ENCODE measurements around the gene SPHK2. TPM values are rescaled to one million over a fixed set of nuclear protein-coding genes. Genes with fewer than 3 reads are reported as not detected.

SPHK2 gene
- total RNA-seq, 1 experiment from 2014 or later = 19.9 TPM

GRCh38 chr19:48671446-48671995 lies 52.2 kb downstream of the SPHK2 start:
- no peak overlapping the region for H2AFZ ChIP-seq (ENCODE audit: low read depth, low read length, poor library complexity, severe bottlenecking)
- BruUV-seq (replicated peaks) = no TSS peak
- POLR2A ChIA-PET = no interaction called here
- TF ChIP-seq ZNF274 (IDR thresholded peaks at IDR 0.05; ENCODE audit: low read depth, low read length) (no peak), YY1 (IDR thresholded peaks at IDR 0.05; ENCODE audit: extremely low read depth, insufficient replicate concordance, low read depth, low read length) (no peak), EGR1 (IDR thresholded peaks at IDR 0.05; ENCODE audit: low read depth) (no peak), SIN3A (IDR thresholded peaks at IDR 0.05; ENCODE audit: low read depth) (no peak), FOSL1 (IDR thresholded peaks at IDR 0.05; ENCODE audit: low read depth) (no peak), SP1 (IDR thresholded peaks at IDR 0.05; ENCODE audit: low read depth) (no peak), EZH2 (IDR thresholded peaks at IDR 0.05) (no peak), ZBTB33 (IDR thresholded peaks at IDR 0.05; ENCODE audit: extremely low read depth, insufficient replicate concordance, low read length) (no peak), MAX (IDR thresholded peaks at IDR 0.05) (no peak), REST (IDR thresholded peaks at IDR 0.05; ENCODE audit: low read depth) (no peak), TCF7L2 (IDR thresholded peaks at IDR 0.05; ENCODE audit: borderline replicate concordance, extremely low read depth, insufficient read depth, insufficient read length) (no peak), ELF1 (IDR thresholded peaks at IDR 0.05; ENCODE audit: borderline replicate concordance, low read depth) (no peak), EZH2phosphoT487 (IDR thresholded peaks at IDR 0.05; ENCODE audit: borderline replicate concordance) (no peak)
- H3K9ac ChIP-seq (ENCODE audit: low read length) = no peak overlapping the region
- H3K27me3 ChIP-seq (ENCODE audit: insufficient read depth, low read length) = no peaks in the 10 kb centered on the region
- intact Hi-C loops (cut with micrococcal nuclease) = no loop called here
- H3K79me2 ChIP-seq (ENCODE audit: insufficient read depth, low read length) = no peaks in the 10 kb centered on the region
- no peaks in the 10 kb centered on the region for H3K9me2 ChIP-seq (ENCODE audit: insufficient read depth)
- peaks cover 3 to 12% of the 10 kb centered on the region in 2 experiments; a peak in 3 of 4 replicates for H3K4me1 ChIP-seq (ENCODE audit: control insufficient read depth in 1 of 2, insufficient read depth in 2 of 2, low read length in 2 of 2)
- RAD21 ChIA-PET (ENCODE audit: low non-redundant PET in 1 of 2, low total read pairs in 2 of 2, uncharacterized antibody in 2 of 2, unreplicated experiment in 2 of 2) = no interaction called here
- no peaks in the 10 kb centered on the region for H3K9me3 ChIP-seq (ENCODE audit: control insufficient read depth in 1 of 2, insufficient read depth in 1 of 2, low read depth in 1 of 2, low read length in 2 of 2)
- no peak overlapping the region for H3K27ac ChIP-seq (ENCODE audit: low read depth, low read length)
- CTCF ChIA-PET = no interaction called here
- ATAC-seq (no peak), DNase-seq (ENCODE audit: low read depth, low spot score) (no peak)
- no peaks in the 10 kb centered on the region for H3K36me3 ChIP-seq (ENCODE audit: control insufficient read depth in 1 of 2, insufficient read depth in 2 of 2, low read length in 2 of 2)
- no peak overlapping the region for H3K4me2 ChIP-seq (ENCODE audit: low read length)
- H4K20me1 ChIP-seq (ENCODE audit: insufficient read depth) = no peaks in the 10 kb centered on the region
- H3K4me3 ChIP-seq (replicated peaks in 1 of 2; ENCODE audit: low read depth in 1 of 2, low read length in 2 of 2) = no peak overlapping the region
